HEK293T (cell line): Measurements from ENCODE around the gene IQSEC1.

ENCODE experiments used
- ARNT ChIP-seq: fragments of 450-650 bp; IDR thresholded peaks from 2 replicates; pipeline ENCODE4 v1.6.1; 2017; ENCODE audit warnings: mild to moderate bottlenecking
- FOXA1 ChIP-seq: fragments of 450-650 bp; IDR thresholded peaks from 2 replicates; pipeline ENCODE4 v1.6.1; 2016; ENCODE audit warnings: mild to moderate bottlenecking
- L3MBTL2 ChIP-seq: fragments of 450-650 bp; conservative IDR thresholded peaks from 2 replicates; pipeline ENCODE4 v1.6.1; 2016; ENCODE audit warnings: mild to moderate bottlenecking
- SP1 ChIP-seq: fragments of 450-650 bp; IDR thresholded peaks from 2 replicates; pipeline ENCODE4 v1.6.1; 2017
- SUZ12 ChIP-seq: fragments of 450-650 bp; IDR thresholded peaks from 2 replicates; pipeline ENCODE4 v1.6.1; 2016; ENCODE audit warnings: mild to moderate bottlenecking
- ZNF384 ChIP-seq: fragments of 450-650 bp; IDR thresholded peaks from 2 replicates; pipeline ENCODE4 v1.6.1; 2016
- TF ChIP-seq, protein P1 (sequence below): fragments of 450-650 bp; IDR thresholded peaks from 2 replicates; pipeline ENCODE4 v1.6.1; 2016

DNA sequence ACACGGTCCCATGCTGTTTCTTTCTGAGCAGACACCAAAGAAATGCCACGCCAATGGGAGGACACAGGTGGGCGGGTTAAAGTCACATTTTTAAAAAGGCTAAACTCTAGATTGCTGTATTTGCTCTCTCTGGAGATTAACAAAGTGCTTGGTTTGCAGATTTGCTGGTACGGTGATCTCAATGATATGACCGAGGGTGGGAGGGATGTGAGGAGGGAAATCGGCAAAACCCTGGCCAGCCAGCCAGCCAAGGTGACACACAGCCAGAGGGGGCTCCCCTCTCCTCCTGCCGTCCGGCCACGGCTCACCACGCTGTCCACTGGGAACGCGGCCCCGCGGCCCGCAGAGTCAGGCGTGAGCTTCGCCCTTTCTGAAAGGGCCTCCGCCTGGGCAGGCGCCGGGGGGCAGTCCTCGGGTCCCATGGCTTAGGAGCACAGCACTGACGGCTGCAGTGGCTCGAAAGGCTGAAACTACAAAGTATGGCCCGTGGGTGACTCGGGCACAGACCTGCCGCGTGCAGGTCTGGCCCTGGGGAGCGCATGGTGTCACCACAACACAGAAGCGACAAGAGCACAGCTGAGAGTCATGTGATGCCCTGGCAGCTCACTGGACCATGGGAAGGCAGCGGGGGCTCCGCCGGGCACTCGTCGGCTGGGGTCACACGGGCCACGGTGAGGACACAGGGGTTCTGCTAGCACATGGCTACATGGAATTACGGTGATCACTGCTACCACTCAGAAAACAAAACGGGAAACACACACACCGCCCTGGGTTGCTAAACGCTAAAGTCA is 174.1 kb downstream of the IQSEC1 start:
- TF ChIP-seq SP1 (no peak), SUZ12 (no peak), L3MBTL2 (no peak), ZNF384 (no peak), FOXA1 (no peak), ARNT (no peak)
- TF ChIP-seq, protein P1, sequence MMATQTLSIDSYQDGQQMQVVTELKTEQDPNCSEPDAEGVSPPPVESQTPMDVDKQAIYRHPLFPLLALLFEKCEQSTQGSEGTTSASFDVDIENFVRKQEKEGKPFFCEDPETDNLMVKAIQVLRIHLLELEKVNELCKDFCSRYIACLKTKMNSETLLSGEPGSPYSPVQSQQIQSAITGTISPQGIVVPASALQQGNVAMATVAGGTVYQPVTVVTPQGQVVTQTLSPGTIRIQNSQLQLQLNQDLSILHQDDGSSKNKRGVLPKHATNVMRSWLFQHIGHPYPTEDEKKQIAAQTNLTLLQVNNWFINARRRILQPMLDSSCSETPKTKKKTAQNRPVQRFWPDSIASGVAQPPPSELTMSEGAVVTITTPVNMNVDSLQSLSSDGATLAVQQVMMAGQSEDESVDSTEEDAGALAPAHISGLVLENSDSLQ = no peak
